ENCODE results near the gene CNPY1. TPM values are rescaled to one million over a fixed set of nuclear protein-coding genes. Genes with fewer than 3 reads are reported as not detected.
"Not testable (repeated sequence)": the region's sequence is repeated elsewhere in the genome, so short reads cannot be mapped to it uniquely, and the experiment has no call there.

The CNPY1 gene
- polyA plus RNA-seq (2012; rRNA removed) = not detected in 2 replicates
- polyA plus RNA-seq (2012; cell fraction: cytosol; rRNA removed) = not detected in 2 replicates
- not detected in 2 replicates for polyA plus RNA-seq (2012; cell fraction: nucleus; rRNA removed)

DNA sequence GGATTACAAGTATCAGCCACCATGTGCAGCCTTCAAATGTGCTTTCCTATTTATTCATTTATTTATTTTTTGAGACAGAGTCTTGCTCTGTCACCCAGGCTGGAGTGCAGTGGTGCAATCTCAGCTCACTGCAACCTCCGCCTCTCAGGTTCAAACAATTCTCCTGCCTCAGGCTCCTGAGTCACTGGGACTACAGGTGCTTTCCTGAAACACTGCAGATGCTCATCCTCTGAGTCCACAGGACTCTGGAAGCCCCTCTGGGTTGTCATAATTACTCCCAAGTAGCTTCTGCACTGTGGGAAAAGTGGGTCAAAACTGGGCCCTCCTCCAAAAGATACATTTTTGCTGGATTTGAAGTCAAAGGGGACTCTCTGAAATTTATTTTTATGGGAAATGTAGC, at the start of gene CNPY1:
Gene CNPY1, minus strand, starts transcription at position 111 of the 400 bp plus-strand sequence. CDS start 630 bp downstream, outside the sequence.
- H3K4me1 ChIP-seq (ENCODE audit: control insufficient read depth in 1 of 2, insufficient read depth in 2 of 2, low read depth in 1 of 2, low read length in 1 of 2); H2AFZ ChIP-seq (ENCODE audit: low read depth); POLR2A ChIA-PET; H3K4me3 ChIP-seq (ENCODE audit: low read depth in 2 of 2, low read length in 1 of 2); H3K79me2 ChIP-seq (ENCODE audit: insufficient read depth); H3K36me3 ChIP-seq (replicated peaks in 1 of 2; ENCODE audit: control insufficient read depth in 1 of 2, insufficient read depth in 2 of 2, low read length in 1 of 2); DNase-seq; H3F3A ChIP-seq (replicated peaks; ENCODE audit: insufficient read depth); H4K20me1 ChIP-seq (ENCODE audit: insufficient read depth); H3K9ac ChIP-seq; H3K9me3 ChIP-seq; H3K9me2 ChIP-seq; H3K27ac ChIP-seq (ENCODE audit: low read depth in 2 of 2, low read length in 1 of 2); H3K4me2 ChIP-seq: not testable (repeated sequence)
- H3K27me3 ChIP-seq (ENCODE audit: insufficient read depth) = peaks cover 53% of the 10 kb centered on the region
- CTCF ChIA-PET = interaction anchor here (0.7 to 4.9 kb wide), 6 partner anchors 12 to 119 kb away, joined by 3 to 33 read pairs (median 4); no protein-coding TSS in a partner anchor
- 55% methylated on average over 1 of the region's 1 CpG for WGBS (ENCODE audit: low lambda C conversion rate)

GRCh38 chr7:155594961-155595366, 48.6 kb upstream of the CNPY1 start:
- Histone ChIP-seq H3K36me3 (replicated peaks in 1 of 2; ENCODE audit: control insufficient read depth in 1 of 2, insufficient read depth in 2 of 2, low read length in 1 of 2) (no peaks in the 10 kb centered on the region), H3K27me3 (ENCODE audit: insufficient read depth) (peaks cover 16% of the 10 kb centered on the region; the same call in 1 of the 2 replicates), H3K27ac (ENCODE audit: low read depth in 2 of 2, low read length in 1 of 2) (no peak overlapping the region), H3K4me3 (ENCODE audit: low read depth in 2 of 2, low read length in 1 of 2) (no peak overlapping the region), H3K9me2 (no peaks in the 10 kb centered on the region), H3K9me3 (no peaks in the 10 kb centered on the region), H3K4me2 (no peak overlapping the region), H3K4me1 (ENCODE audit: control insufficient read depth in 1 of 2, insufficient read depth in 2 of 2, low read depth in 1 of 2, low read length in 1 of 2) (peaks cover 0 to 12% of the 10 kb centered on the region in 2 experiments; a peak in 1 of 4 replicates), H3F3A (replicated peaks; ENCODE audit: insufficient read depth) (no peaks in the 10 kb centered on the region), H3K79me2 (ENCODE audit: insufficient read depth) (no peaks in the 10 kb centered on the region), H3K9ac (no peak overlapping the region), H4K20me1 (ENCODE audit: insufficient read depth) (no peaks in the 10 kb centered on the region), H2AFZ (ENCODE audit: low read depth) (no peak overlapping the region)
- DNase-seq = no peak
- CTCF ChIA-PET = interaction anchor here (1.0 to 13.5 kb wide), 4 partner anchors 60 to 215 kb away, joined by 3 to 470 read pairs (median 53); no protein-coding TSS in a partner anchor
- POLR2A ChIA-PET = interaction anchor here (0.6 kb wide), 1 partner anchor 46 kb away, joined by 4 read pairs; no protein-coding TSS in a partner anchor
- TF ChIP-seq FOXM1 (IDR thresholded peaks at IDR 0.05; ENCODE audit: low read depth) (no peak), GABPA (IDR thresholded peaks at IDR 0.05; ENCODE audit: low read depth) (no peak), GATA2 (CRISPR knock-in tag; IDR thresholded peaks at IDR 0.05) (no peak), JUND (IDR thresholded peaks at IDR 0.05) (no peak), RXRA (IDR thresholded peaks at IDR 0.05; ENCODE audit: borderline replicate concordance, low read depth) (no peak), EZH2phosphoT487 (IDR thresholded peaks at IDR 0.05; ENCODE audit: borderline replicate concordance, low read depth) (no peak), NRF1 (IDR thresholded peaks at IDR 0.05; ENCODE audit: low read depth, low read length) (no peak)
- TF ChIP-seq, protein P1, sequence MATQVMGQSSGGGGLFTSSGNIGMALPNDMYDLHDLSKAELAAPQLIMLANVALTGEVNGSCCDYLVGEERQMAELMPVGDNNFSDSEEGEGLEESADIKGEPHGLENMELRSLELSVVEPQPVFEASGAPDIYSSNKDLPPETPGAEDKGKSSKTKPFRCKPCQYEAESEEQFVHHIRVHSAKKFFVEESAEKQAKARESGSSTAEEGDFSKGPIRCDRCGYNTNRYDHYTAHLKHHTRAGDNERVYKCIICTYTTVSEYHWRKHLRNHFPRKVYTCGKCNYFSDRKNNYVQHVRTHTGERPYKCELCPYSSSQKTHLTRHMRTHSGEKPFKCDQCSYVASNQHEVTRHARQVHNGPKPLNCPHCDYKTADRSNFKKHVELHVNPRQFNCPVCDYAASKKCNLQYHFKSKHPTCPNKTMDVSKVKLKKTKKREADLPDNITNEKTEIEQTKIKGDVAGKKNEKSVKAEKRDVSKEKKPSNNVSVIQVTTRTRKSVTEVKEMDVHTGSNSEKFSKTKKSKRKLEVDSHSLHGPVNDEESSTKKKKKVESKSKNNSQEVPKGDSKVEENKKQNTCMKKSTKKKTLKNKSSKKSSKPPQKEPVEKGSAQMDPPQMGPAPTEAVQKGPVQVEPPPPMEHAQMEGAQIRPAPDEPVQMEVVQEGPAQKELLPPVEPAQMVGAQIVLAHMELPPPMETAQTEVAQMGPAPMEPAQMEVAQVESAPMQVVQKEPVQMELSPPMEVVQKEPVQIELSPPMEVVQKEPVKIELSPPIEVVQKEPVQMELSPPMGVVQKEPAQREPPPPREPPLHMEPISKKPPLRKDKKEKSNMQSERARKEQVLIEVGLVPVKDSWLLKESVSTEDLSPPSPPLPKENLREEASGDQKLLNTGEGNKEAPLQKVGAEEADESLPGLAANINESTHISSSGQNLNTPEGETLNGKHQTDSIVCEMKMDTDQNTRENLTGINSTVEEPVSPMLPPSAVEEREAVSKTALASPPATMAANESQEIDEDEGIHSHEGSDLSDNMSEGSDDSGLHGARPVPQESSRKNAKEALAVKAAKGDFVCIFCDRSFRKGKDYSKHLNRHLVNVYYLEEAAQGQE (IDR thresholded peaks at IDR 0.05; ENCODE audit: low read depth, low read length) = no peak
- TF ChIP-seq, protein P2, sequence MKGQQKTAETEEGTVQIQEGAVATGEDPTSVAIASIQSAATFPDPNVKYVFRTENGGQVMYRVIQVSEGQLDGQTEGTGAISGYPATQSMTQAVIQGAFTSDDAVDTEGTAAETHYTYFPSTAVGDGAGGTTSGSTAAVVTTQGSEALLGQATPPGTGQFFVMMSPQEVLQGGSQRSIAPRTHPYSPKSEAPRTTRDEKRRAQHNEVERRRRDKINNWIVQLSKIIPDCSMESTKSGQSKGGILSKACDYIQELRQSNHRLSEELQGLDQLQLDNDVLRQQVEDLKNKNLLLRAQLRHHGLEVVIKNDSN (IDR thresholded peaks at IDR 0.05; ENCODE audit: borderline replicate concordance, low read depth) = no peak
- TF ChIP-seq, protein P3, sequence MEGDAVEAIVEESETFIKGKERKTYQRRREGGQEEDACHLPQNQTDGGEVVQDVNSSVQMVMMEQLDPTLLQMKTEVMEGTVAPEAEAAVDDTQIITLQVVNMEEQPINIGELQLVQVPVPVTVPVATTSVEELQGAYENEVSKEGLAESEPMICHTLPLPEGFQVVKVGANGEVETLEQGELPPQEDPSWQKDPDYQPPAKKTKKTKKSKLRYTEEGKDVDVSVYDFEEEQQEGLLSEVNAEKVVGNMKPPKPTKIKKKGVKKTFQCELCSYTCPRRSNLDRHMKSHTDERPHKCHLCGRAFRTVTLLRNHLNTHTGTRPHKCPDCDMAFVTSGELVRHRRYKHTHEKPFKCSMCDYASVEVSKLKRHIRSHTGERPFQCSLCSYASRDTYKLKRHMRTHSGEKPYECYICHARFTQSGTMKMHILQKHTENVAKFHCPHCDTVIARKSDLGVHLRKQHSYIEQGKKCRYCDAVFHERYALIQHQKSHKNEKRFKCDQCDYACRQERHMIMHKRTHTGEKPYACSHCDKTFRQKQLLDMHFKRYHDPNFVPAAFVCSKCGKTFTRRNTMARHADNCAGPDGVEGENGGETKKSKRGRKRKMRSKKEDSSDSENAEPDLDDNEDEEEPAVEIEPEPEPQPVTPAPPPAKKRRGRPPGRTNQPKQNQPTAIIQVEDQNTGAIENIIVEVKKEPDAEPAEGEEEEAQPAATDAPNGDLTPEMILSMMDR (IDR thresholded peaks at IDR 0.05) = no peak
- WGBS (ENCODE audit: low lambda C conversion rate) = 64% methylated on average over 3 of the region's 3 CpGs

Data from SK-N-SH (cell line).